ENCODE results near the gene KIF1A.

KIF1A gene

DNA sequence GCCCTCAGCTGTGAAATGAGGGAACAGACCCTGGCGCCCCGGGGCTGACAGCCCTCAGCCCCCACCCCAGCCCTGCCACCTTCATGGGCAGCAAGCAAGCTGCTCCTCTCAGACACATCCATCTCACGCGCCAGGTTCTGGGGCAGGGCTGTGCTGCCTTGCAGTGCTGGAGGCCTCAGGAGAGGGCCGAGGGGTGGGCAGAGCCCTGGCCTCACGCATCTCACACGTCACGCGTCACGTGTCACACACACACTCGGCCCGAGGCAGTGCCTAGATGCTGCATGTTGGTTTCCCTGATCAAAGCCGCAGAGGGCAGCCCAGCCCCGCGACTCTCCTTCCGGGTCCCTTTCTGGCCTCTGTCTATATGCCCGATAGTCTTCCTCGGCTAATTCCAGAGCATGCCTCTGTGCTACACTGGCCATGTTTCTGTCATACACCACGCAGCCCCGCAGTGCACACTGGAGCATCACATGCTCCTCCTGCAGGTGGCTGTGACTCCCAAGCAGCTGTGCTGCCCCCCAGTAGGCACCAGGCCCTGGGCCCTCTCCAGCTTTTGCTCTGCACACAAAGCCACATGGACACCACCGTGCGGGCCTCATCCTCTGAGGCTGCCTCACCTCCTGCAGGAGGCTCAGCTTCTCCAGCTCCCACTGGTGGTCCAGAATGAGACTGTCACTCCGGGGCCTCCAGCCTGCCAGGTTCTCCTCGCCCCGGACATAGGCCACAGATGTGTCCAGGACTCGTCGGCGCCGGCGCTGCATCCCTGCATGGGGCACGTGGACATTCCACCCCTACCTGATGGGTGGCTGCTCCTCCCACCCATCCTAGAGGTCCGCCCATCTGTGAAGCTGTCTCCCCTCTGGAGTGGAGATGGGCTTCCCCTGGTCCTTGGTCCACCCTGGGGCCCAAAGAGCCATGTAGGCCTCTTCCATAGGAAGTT is 97.0 kb downstream of the KIF1A start:
- Histone ChIP-seq H3K79me2 (ENCODE audit: low read length) (no peaks in the 10 kb centered on the region), H3K36me3 (replicated peaks; ENCODE audit: insufficient read depth, low read length) (no peaks in the 10 kb centered on the region), H2AFZ (ENCODE audit: low read length) (no peak overlapping the region), H3K4me1 (ENCODE audit: low read length) (no peaks in the 10 kb centered on the region), H3K27ac (ENCODE audit: low read length) (no peak overlapping the region), H3K4me3 (ENCODE audit: low read length) (no peak overlapping the region), H3K9me3 (replicated peaks; ENCODE audit: insufficient read depth, low read length) (no peaks in the 10 kb centered on the region), H3K4me2 (ENCODE audit: low read depth, low read length) (no peak overlapping the region; the same call in 1 of the 2 replicates), H3K9me2 (replicated peaks; ENCODE audit: insufficient read depth, low read length) (no peaks in the 10 kb centered on the region), H4K20me1 (ENCODE audit: insufficient read depth, low read length) (no peaks in the 10 kb centered on the region), H3K27me3 (replicated peaks; ENCODE audit: insufficient read depth, low read length) (peaks cover 77% of the 10 kb centered on the region), H3K9ac (ENCODE audit: low read length) (no peak overlapping the region), H3F3A (ENCODE audit: insufficient read depth, low read length) (no peaks in the 10 kb centered on the region)
- DNase-seq, result no peak
- TF ChIP-seq, protein P1, sequence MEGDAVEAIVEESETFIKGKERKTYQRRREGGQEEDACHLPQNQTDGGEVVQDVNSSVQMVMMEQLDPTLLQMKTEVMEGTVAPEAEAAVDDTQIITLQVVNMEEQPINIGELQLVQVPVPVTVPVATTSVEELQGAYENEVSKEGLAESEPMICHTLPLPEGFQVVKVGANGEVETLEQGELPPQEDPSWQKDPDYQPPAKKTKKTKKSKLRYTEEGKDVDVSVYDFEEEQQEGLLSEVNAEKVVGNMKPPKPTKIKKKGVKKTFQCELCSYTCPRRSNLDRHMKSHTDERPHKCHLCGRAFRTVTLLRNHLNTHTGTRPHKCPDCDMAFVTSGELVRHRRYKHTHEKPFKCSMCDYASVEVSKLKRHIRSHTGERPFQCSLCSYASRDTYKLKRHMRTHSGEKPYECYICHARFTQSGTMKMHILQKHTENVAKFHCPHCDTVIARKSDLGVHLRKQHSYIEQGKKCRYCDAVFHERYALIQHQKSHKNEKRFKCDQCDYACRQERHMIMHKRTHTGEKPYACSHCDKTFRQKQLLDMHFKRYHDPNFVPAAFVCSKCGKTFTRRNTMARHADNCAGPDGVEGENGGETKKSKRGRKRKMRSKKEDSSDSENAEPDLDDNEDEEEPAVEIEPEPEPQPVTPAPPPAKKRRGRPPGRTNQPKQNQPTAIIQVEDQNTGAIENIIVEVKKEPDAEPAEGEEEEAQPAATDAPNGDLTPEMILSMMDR (IDR thresholded peaks at IDR 0.05; ENCODE audit: low read length), result 0 out of 2 replicates have a peak, but pooled peaks have one; percentile 11
- no peak for TF ChIP-seq EZH2 (optimal IDR thresholded peaks at IDR 0.05; ENCODE audit: low read depth, low read length)
- TF ChIP-seq EZH2phosphoT487 (IDR thresholded peaks at IDR 0.05; ENCODE audit: low read length), result no peak

DNA sequence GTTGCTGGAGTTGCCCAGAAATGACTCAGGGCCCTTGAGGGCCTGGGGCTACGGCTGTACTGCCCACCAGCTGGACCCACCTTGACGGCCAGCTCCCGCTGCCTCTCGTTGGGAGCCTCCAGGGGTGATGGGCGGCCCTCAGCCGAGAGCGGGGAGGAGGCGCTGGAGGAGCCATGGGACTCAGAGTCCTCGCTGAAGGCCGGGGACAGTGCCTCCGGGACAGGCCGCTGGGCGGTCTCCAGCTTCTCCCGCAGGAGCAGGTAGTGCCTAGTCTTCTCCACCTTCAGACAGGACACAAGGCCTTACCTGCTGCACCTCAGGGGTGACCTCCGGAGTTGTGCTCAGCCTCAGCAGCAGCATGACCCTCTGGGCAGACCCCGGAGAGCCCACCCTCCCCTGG is 97.6 kb downstream of the KIF1A start:
- Histone ChIP-seq H2AFZ (ENCODE audit: low read length) (no peak overlapping the region), H3K4me2 (ENCODE audit: low read depth, low read length) (no peak overlapping the region; the same call in 1 of the 2 replicates), H4K20me1 (ENCODE audit: insufficient read depth, low read length) (no peaks in the 10 kb centered on the region), H3K9me2 (replicated peaks; ENCODE audit: insufficient read depth, low read length) (no peaks in the 10 kb centered on the region), H3F3A (ENCODE audit: insufficient read depth, low read length) (no peaks in the 10 kb centered on the region), H3K4me3 (ENCODE audit: low read length) (no peak overlapping the region), H3K79me2 (ENCODE audit: low read length) (no peaks in the 10 kb centered on the region), H3K27me3 (replicated peaks; ENCODE audit: insufficient read depth, low read length) (peaks cover 77% of the 10 kb centered on the region), H3K9me3 (replicated peaks; ENCODE audit: insufficient read depth, low read length) (no peaks in the 10 kb centered on the region), H3K4me1 (ENCODE audit: low read length) (no peaks in the 10 kb centered on the region), H3K36me3 (replicated peaks; ENCODE audit: insufficient read depth, low read length) (no peaks in the 10 kb centered on the region), H3K27ac (ENCODE audit: low read length) (no peak overlapping the region), H3K9ac (ENCODE audit: low read length) (no peak overlapping the region)
- TF ChIP-seq, protein P1 (IDR thresholded peaks at IDR 0.05; ENCODE audit: low read length), result no peak
- TF ChIP-seq EZH2phosphoT487 (IDR thresholded peaks at IDR 0.05; ENCODE audit: low read length) (no peak), EZH2 (optimal IDR thresholded peaks at IDR 0.05; ENCODE audit: low read depth, low read length) (no peak)
- DNase-seq, result no peak

GRCh38 chr2:240721596-240722180 is 98.3 kb downstream of the KIF1A start:
- no peaks in the 10 kb centered on the region for H3K36me3 ChIP-seq (replicated peaks; ENCODE audit: insufficient read depth, low read length)
- H3K4me2 ChIP-seq (ENCODE audit: low read depth, low read length), result no peak overlapping the region
- no peaks in the 10 kb centered on the region for H3K9me2 ChIP-seq (replicated peaks; ENCODE audit: insufficient read depth, low read length)
- H3K4me1 ChIP-seq (ENCODE audit: low read length), result no peaks in the 10 kb centered on the region
- no peaks in the 10 kb centered on the region for H3F3A ChIP-seq (ENCODE audit: insufficient read depth, low read length)
- H3K27ac ChIP-seq (ENCODE audit: low read length), result no peak overlapping the region
- no peaks in the 10 kb centered on the region for H4K20me1 ChIP-seq (ENCODE audit: insufficient read depth, low read length)
- H3K9ac ChIP-seq (ENCODE audit: low read length), result no peak overlapping the region
- TF ChIP-seq EZH2 (optimal IDR thresholded peaks at IDR 0.05; ENCODE audit: low read depth, low read length) (no peak), EZH2phosphoT487 (IDR thresholded peaks at IDR 0.05; ENCODE audit: low read length) (no peak)
- TF ChIP-seq, protein P1 (IDR thresholded peaks at IDR 0.05; ENCODE audit: low read length), result no peak
- H3K9me3 ChIP-seq (replicated peaks; ENCODE audit: insufficient read depth, low read length), result no peaks in the 10 kb centered on the region
- H2AFZ ChIP-seq (ENCODE audit: low read length), result no peak overlapping the region
- no peaks in the 10 kb centered on the region for H3K79me2 ChIP-seq (ENCODE audit: low read length)
- no peak overlapping the region for H3K4me3 ChIP-seq (ENCODE audit: low read length)
- no peak for DNase-seq
- H3K27me3 ChIP-seq (replicated peaks; ENCODE audit: insufficient read depth, low read length), result peaks cover 77% of the 10 kb centered on the region

All from MM.1S (cell line).